GM13977 (cell line): Measurements from ENCODE around the gene TRIB2.

Experiments
- DNase-seq: peaks from one replicate; pipeline ENCODE4 v3.0.0; 2012; ENCODE audit warnings: low spot score
- in situ Hi-C: fragments of 300-500 bp; cut with MboI; formaldehyde crosslinking; loops from one replicate; pipeline ENCODE4 v1.12.0; 2022; ENCODE audit warnings: low sequenced_read_pairs, low pct_unique_long_range_greater_than_20kb, mixed read lengths, inconsistent platforms; ENCODE audit not compliant: unreplicated experiment
- TF ChIP-seq, protein P1 (sequence below): IDR thresholded peaks from 2 replicates; pipeline ENCODE4 v1.5.1; 2012; ENCODE audit warnings: mild to moderate bottlenecking, control low read depth; ENCODE audit not compliant: insufficient read depth; ENCODE audit errors: extremely low read depth, missing control alignments

The TRIB2 gene

DNA sequence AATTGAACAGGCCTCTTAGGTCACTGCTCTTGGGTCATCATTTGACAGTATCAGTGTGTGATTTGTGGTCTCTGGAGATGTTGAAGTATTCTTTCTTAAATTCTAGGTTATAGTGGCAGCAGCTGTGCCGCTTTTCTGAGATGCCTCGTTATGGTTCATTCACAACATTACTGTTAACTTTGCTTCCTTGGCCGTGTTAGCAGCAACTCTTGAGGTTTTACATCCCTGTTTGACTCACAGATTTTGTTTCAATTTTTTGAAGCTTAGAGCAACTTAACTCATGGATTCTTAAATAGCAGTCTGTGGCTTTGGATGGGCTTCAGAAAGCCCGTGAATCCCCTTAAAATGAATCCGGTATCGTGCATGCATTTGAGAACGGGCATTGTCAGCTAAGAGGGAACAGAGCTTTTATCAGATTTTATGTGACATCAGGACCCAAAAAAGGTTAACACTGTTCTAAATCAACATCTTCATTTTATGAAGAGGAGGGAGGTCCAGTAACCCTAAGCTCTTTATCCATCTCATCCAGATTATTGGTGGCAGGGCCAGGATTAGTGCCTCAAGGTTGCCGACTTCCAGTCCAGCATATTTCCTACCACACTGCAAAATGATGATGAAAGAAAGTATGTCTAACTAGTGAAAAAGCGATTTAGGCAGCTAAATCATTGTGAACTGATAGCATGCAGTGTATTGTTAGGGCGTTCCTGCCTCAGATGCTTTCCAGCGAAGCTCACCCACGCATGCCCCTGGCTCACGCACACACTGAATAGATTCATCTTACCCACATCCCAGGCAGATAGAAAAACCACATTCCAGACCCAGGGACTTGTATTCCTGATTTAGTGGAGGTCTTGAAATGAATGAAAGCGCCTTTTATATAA is 5.1 kb downstream of the TRIB2 start:
- no peak for DNase-seq
- in situ Hi-C loops, result loop anchor here (25.0 kb wide), 1 partner anchor 885 kb away; no protein-coding TSS in a partner anchor
- TF ChIP-seq, protein P1, sequence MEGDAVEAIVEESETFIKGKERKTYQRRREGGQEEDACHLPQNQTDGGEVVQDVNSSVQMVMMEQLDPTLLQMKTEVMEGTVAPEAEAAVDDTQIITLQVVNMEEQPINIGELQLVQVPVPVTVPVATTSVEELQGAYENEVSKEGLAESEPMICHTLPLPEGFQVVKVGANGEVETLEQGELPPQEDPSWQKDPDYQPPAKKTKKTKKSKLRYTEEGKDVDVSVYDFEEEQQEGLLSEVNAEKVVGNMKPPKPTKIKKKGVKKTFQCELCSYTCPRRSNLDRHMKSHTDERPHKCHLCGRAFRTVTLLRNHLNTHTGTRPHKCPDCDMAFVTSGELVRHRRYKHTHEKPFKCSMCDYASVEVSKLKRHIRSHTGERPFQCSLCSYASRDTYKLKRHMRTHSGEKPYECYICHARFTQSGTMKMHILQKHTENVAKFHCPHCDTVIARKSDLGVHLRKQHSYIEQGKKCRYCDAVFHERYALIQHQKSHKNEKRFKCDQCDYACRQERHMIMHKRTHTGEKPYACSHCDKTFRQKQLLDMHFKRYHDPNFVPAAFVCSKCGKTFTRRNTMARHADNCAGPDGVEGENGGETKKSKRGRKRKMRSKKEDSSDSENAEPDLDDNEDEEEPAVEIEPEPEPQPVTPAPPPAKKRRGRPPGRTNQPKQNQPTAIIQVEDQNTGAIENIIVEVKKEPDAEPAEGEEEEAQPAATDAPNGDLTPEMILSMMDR, result no peak

DNA sequence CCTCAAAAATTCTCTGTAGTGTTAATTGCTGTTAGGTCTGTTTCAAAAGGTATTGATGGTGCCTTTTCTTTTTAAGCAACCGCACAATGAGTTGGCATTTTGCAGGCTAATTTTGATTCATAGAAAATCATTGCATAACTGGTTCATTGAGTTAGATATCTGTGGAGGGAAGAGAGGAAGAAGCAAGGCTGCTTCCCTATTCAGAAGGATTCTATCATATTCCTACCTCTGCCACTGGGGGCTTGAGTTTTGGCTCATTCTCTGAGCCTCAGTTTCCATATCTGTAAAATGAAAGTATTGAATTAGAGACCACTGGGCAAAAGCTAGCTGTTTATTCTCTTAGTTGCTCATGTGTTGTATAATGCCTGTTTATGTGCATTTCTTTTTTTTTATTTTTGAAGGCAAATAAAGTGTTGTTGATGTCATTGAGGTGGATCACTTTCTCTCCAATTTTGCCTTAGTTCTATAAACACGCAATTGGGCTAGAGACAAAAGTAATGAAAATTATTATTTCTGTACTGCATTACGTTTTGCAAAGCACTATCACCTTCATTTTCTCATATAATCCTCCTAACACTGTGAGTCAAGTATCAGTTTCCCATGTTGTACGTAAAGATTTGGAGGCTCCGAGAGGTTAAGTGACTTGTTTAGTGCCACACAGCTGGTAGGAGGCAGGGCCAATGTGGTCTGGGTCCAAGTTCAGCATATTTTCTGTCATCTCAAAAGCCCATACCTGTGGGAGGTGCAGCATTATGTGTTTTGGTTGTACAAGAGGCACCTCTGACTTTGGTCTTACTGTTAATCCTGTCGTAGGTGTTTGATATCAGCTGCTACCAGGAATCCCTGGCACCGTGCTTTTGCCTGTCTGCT is 5.9 kb downstream of the TRIB2 start:
- no peak for DNase-seq
- TF ChIP-seq, protein P1, result no peak
- in situ Hi-C loops, result loop anchor here (25.0 kb wide), 1 partner anchor 885 kb away; no protein-coding TSS in a partner anchor

GRCh38 chr2:12723736-12724463 is 7.2 kb downstream of the TRIB2 start:
- TF ChIP-seq, protein P1, result no peak
- no peak for DNase-seq
- in situ Hi-C loops, result loop anchor here (25.0 kb wide), 1 partner anchor 887 kb away; no protein-coding TSS in a partner anchor

DNA sequence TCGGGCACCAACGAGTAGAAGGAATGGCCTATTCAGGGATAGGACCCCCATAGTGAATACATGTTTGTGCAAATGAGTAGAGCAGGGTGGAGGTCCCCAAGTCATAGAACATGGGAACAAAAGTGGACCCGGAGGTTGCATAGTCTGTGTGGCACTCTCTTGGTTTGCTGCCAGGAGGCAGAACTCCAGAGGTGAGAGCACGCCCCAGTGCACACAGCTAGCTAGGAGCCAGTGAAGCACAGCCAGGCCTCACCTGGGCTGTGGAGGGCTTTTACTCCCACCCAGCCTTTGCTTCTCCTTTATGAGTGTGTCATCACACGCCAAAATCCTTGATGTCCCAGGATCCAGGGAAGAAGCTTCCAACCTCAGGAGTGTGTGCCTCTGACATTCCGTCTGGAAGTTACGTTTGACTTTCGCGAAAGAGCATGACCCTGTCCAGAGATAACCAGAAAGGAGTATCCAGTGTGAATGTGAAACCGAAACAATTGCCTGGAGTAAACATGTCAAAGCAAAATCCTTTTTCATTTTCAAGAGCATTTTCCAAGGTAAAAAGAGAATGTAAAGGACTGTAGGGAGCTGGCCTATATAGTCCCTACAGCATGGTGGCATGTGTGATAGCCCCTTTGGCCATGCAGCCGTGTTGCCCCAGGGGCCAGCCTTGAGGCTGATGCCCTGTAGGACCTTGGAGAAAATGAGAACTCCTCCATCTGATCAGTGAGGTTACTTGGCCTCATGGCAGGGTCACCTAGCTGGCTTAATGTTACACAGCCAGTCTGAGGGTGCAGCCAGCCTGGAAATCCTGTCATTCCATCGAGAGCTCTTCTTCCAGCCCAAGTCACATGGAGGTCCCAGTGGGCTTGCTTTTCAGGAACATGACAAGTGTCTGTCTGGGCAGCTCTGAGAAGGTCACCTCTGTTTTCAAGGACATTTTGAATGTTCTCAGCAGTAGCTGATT is 8.8 kb downstream of the TRIB2 start:
- TF ChIP-seq, protein P1, result no peak
- in situ Hi-C loops, result no loop called here
- DNase-seq, result no peak

DNA sequence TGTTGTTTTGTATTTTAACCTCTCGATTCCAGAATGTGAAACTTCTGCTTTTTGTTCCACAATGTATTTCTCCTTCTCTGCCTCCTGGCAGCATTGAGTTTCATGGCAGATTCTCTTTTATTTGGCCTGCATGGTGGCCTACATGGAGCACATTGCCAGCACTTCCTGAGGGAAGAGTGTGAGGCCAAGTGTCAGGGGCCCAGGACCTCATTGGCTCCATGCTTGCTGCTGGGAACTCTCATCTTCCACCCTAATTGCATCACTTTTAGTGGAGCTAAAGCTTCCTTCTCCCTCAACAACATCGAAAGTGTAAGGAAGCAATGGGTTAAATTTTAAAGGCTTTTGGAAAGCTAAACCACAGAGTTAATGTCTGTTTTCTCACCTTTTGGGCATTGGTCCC is 9.5 kb downstream of the TRIB2 start:
- no peak for DNase-seq
- in situ Hi-C loops, result no loop called here
- TF ChIP-seq, protein P1, result no peak
